ENCODE data around the gene IGSF3.

Gene IGSF3

GRCh38 chr1:116690849-116691406 lies 23.4 kb upstream of the IGSF3 start:
- CTCF ChIA-PET = interaction anchor here (0.9 to 1.6 kb wide), 4 partner anchors 13 to 34 kb away, joined by 3 to 4 read pairs (median 3); no protein-coding TSS in a partner anchor
- no peak for DNase-seq (ENCODE audit: extremely low spot score)
- POLR2A ChIA-PET = no interaction called here
- TF ChIP-seq, protein P1, sequence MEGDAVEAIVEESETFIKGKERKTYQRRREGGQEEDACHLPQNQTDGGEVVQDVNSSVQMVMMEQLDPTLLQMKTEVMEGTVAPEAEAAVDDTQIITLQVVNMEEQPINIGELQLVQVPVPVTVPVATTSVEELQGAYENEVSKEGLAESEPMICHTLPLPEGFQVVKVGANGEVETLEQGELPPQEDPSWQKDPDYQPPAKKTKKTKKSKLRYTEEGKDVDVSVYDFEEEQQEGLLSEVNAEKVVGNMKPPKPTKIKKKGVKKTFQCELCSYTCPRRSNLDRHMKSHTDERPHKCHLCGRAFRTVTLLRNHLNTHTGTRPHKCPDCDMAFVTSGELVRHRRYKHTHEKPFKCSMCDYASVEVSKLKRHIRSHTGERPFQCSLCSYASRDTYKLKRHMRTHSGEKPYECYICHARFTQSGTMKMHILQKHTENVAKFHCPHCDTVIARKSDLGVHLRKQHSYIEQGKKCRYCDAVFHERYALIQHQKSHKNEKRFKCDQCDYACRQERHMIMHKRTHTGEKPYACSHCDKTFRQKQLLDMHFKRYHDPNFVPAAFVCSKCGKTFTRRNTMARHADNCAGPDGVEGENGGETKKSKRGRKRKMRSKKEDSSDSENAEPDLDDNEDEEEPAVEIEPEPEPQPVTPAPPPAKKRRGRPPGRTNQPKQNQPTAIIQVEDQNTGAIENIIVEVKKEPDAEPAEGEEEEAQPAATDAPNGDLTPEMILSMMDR (IDR thresholded peaks at IDR 0.05; ENCODE audit: control extremely low read depth, extremely low read depth, low read depth, missing control alignments) = no peak

GRCh38 chr1:116690396-116690848 lies 22.9 kb upstream of the IGSF3 start:
- DNase-seq (ENCODE audit: extremely low spot score) = no peak
- TF ChIP-seq, protein P1 (IDR thresholded peaks at IDR 0.05; ENCODE audit: control extremely low read depth, extremely low read depth, low read depth, missing control alignments) = no peak
- ChIA-PET POLR2A (no interaction called here), CTCF (interaction anchor here (0.9 to 1.6 kb wide), 4 partner anchors 12 to 34 kb away, joined by 3 to 4 read pairs (median 3); no protein-coding TSS in a partner anchor)

DNA sequence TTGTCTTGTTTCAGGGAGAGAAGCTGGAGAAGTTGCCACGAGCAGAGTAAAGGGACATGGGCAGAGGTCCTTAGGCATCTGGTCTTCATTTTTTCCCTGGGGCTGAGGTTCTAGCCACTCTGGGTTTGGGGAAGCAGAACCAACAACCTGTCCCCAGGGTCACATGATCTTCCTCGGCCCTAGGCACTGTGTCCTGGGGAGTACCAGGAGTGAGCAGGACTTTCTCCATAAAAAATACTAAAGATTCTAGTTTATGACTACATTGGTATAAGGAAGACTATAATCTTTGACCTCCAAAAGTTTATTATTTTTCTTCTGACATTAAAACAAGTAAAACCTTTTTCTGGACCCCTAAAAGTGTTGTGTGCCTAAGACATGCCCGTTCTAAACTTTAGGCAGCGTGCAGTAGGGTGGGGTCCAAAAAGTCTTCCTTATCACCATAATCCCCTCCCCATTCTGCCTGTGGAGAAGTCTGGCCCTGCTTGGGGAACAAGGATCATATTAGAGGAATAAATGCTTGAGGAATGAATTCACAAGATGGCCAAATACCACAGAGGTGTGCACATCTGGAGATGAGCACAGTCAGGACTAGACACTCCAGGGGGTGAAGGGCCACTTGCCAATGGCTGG lies 19.3 kb upstream of the IGSF3 start:
- DNase-seq (ENCODE audit: extremely low spot score) = no peak
- POLR2A ChIA-PET = no interaction called here
- CTCF ChIA-PET = no interaction called here
- TF ChIP-seq, protein P1 (IDR thresholded peaks at IDR 0.05; ENCODE audit: control extremely low read depth, extremely low read depth, low read depth, missing control alignments) = no peak

- POLR2A ChIA-PET = no interaction called here
These were observed 18.6 kb upstream of the IGSF3 start for GRCh38 chr1:116686175-116686574.

GRCh38 chr1:116684575-116684974 lies 17.0 kb upstream of the IGSF3 start:
- no peak for DNase-seq (ENCODE audit: extremely low spot score)
- ChIA-PET CTCF (interaction anchor here (1.0 to 1.1 kb wide), 2 partner anchors 12 to 40 kb away, joined by 3 read pairs; no protein-coding TSS in a partner anchor), POLR2A (no interaction called here)
- TF ChIP-seq, protein P1 (IDR thresholded peaks at IDR 0.05; ENCODE audit: control extremely low read depth, extremely low read depth, low read depth, missing control alignments) = no peak

More at GRCh38 chr1:116686175-116686574, 18.6 kb upstream of the IGSF3 start:
- CTCF ChIA-PET = interaction anchor here (1.2 kb wide), 1 partner anchor 13 kb away, joined by 4 read pairs; no protein-coding TSS in a partner anchor
- TF ChIP-seq, protein P1 (IDR thresholded peaks at IDR 0.05; ENCODE audit: control extremely low read depth, extremely low read depth, low read depth, missing control alignments) = no peak
- DNase-seq (ENCODE audit: extremely low spot score) = no peak

GRCh38 chr1:116682641-116683221 lies 15.2 kb upstream of the IGSF3 start:
- TF ChIP-seq, protein P1 (IDR thresholded peaks at IDR 0.05; ENCODE audit: control extremely low read depth, extremely low read depth, low read depth, missing control alignments) = no peak
- POLR2A ChIA-PET = no interaction called here
- DNase-seq (ENCODE audit: extremely low spot score) = no peak
- CTCF ChIA-PET = interaction anchor here (1.6 kb wide), 1 partner anchor 10 kb away, joined by 8 read pairs; no protein-coding TSS in a partner anchor
